Fibroblast of lung (primary cell): Measurements from ENCODE around the gene VIPR2. TPM values are rescaled to one million over a fixed set of nuclear protein-coding genes. Genes with fewer than 3 reads are reported as not detected.

Source experiments
- DNase-seq, 2 donors: peaks; one replicate each; pipeline versions ENCODE4 v3.0.0 to v3.0.0-alpha.2; 2010; ENCODE audit warnings: low read depth in 2 of 2
- H2AFZ ChIP-seq: 2 replicates; pipeline ENCODE4 v1.5.1; 2012; ENCODE audit warnings: low read length, control low read depth, inconsistent platforms
- H3K27ac ChIP-seq: 2 replicates; pipeline ENCODE4 v1.5.1; 2011; ENCODE audit warnings: low read length, control low read depth; ENCODE audit not compliant: insufficient read depth
- H3K27me3 ChIP-seq: 2 replicates; pipeline ENCODE4 v1.5.1; 2011; ENCODE audit warnings: mild to moderate bottlenecking, low read length; ENCODE audit not compliant: control insufficient read depth, insufficient read depth
- H3K36me3 ChIP-seq: 2 replicates; pipeline ENCODE4 v1.5.1; 2011; ENCODE audit warnings: low read length; ENCODE audit not compliant: control insufficient read depth, insufficient read depth
- H3K4me1 ChIP-seq: 2 replicates; pipeline ENCODE4 v1.5.1; 2011; ENCODE audit warnings: low read length; ENCODE audit not compliant: control insufficient read depth, insufficient read depth; ENCODE audit errors: extremely low read depth
- H3K4me2 ChIP-seq: 2 replicates; pipeline ENCODE4 v1.5.1; 2011; ENCODE audit warnings: low read length, control low read depth; ENCODE audit not compliant: insufficient read depth; ENCODE audit errors: extremely low read depth
- H3K4me3 ChIP-seq, 4 experiments: fragments of 200-600 bp in 1 of 4; sonication (generic) in 1 of 4; replicated peaks in 1 of 4; 2 replicates each; pipeline ENCODE4 v1.5.1; 2011 to 2016; ENCODE audit warnings: low read length in 4 of 4, low read depth in 3 of 4, mild to moderate bottlenecking in 3 of 4, control low read depth in 2 of 4, inconsistent platforms in 1 of 4, mixed read lengths in 1 of 4; ENCODE audit not compliant: insufficient read depth in 1 of 4; ENCODE audit errors: control extremely low read depth in 1 of 4
- H3K79me2 ChIP-seq: 2 replicates; pipeline ENCODE4 v1.5.1; 2012; ENCODE audit warnings: mild to moderate bottlenecking, low read length, inconsistent platforms; ENCODE audit not compliant: control insufficient read depth, insufficient read depth
- H3K9ac ChIP-seq: 2 replicates; pipeline ENCODE4 v1.5.1; 2011; ENCODE audit warnings: mild to moderate bottlenecking, low read length, control low read depth; ENCODE audit not compliant: insufficient read depth
- H3K9me3 ChIP-seq: 2 replicates; pipeline ENCODE4 v1.5.1; 2012; ENCODE audit warnings: low read depth, low read length; ENCODE audit not compliant: control insufficient read depth, insufficient read depth
- H4K20me1 ChIP-seq: 2 replicates; pipeline ENCODE4 v1.5.1; 2011; ENCODE audit warnings: low read length; ENCODE audit not compliant: control insufficient read depth, insufficient read depth; ENCODE audit errors: extremely low read depth
- EZH2 ChIP-seq: IDR thresholded peaks from 2 replicates; pipeline ENCODE4 v1.5.1; 2012; ENCODE audit warnings: low read length, control low read depth, mild to moderate bottlenecking; ENCODE audit errors: missing control alignments
- polyA plus RNA-seq, 2 donors: library from polyadenylated mRNA; depleted of rRNA in 1 of 2; stranded (reverse) in 1 of 2; unstranded in 1 of 2; fragments of >200 nt; gene quantifications; 2 replicates each; pipeline ENCODE4 v1.2.1, GENCODE V29; 2011 to 2012; ENCODE audit warnings: missing spikeins in 1 of 2
- total RNA-seq: library from RNA; depleted of rRNA; stranded (reverse); fragments of >200 nt; gene quantifications from 2 replicates; pipeline ENCODE4 v1.2.1, GENCODE V29; 2014
- TF ChIP-seq, protein P1 (sequence below), 2 donors: IDR thresholded peaks in 1 of 2; conservative IDR thresholded peaks in 1 of 2; 1 replicate in 1 of 2; 2 replicates in 1 of 2; pipeline ENCODE4 v1.5.1; 2011 to 2012; ENCODE audit warnings: low read length in 2 of 2, control low read depth in 1 of 2, inconsistent platforms in 1 of 2, low read depth in 1 of 2, mild to moderate bottlenecking in 1 of 2

Gene VIPR2
- total and polyA plus RNA-seq, 2 donors (not counting 1 experiment from before 2014, with no cell fraction given) = not detected

DNA sequence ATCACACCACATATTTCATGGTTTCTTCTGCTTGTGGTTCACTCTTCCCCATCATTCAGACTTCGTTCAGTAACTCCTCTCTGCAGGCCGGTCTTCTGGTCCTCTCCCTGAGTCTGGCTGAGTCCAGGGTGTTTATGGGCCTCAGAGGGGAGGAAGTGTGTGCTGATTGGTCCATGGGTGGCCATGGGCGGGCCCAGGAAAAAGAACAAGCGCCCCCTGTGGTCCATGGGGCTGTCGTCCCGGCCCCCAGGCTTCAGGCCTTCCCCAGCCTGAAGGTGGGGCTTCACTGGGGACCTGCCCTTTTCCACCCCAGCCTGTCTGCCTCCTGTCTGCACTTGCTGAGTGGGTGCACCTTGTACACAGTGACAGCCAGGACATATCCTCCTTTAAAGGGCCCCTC lies 123.7 kb downstream of the VIPR2 start:
- no peaks in the 10 kb centered on the region for H3K36me3 ChIP-seq
- no peaks in the 10 kb centered on the region for H3K4me1 ChIP-seq
- no peak overlapping the region for H3K4me2 ChIP-seq
- H2AFZ ChIP-seq = no peak overlapping the region
- H3K27me3 ChIP-seq = no peaks in the 10 kb centered on the region
- H3K27ac ChIP-seq = no peak overlapping the region
- H3K9me3 ChIP-seq = no peaks in the 10 kb centered on the region
- no peak for DNase-seq
- no peaks in the 10 kb centered on the region for H3K79me2 ChIP-seq
- H4K20me1 ChIP-seq = no peaks in the 10 kb centered on the region
- H3K4me3 ChIP-seq = no peak overlapping the region
- no peak overlapping the region for H3K9ac ChIP-seq
- TF ChIP-seq, protein P1, sequence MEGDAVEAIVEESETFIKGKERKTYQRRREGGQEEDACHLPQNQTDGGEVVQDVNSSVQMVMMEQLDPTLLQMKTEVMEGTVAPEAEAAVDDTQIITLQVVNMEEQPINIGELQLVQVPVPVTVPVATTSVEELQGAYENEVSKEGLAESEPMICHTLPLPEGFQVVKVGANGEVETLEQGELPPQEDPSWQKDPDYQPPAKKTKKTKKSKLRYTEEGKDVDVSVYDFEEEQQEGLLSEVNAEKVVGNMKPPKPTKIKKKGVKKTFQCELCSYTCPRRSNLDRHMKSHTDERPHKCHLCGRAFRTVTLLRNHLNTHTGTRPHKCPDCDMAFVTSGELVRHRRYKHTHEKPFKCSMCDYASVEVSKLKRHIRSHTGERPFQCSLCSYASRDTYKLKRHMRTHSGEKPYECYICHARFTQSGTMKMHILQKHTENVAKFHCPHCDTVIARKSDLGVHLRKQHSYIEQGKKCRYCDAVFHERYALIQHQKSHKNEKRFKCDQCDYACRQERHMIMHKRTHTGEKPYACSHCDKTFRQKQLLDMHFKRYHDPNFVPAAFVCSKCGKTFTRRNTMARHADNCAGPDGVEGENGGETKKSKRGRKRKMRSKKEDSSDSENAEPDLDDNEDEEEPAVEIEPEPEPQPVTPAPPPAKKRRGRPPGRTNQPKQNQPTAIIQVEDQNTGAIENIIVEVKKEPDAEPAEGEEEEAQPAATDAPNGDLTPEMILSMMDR (conservative IDR thresholded peaks at IDR 0.05 in 1 of 2, IDR thresholded peaks at IDR 0.05 in 1 of 2; ENCODE audit: low read depth in 1 of 2, low read length in 2 of 2) = no peak
- TF ChIP-seq EZH2 = no peak

DNA sequence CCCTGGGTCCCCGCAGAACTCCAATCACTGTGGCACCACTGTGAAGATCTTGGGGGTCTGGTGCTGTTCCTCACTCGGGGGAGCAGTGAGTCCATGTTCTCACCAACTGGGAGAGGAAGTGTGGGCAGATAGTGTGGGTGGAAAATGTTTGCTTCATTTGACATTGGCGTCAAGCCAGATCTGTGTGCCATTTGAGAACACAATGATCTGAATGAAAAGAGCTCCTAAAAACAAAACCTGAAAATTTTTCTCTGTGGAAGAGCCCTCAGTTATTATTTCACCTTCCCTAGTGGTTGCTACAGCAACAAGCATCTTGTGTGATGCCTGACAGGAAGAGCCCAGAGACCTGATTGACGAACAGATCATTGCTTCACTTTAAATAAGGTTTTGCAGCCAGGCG lies 125.6 kb downstream of the VIPR2 start:
- Histone ChIP-seq H3K4me1 (no peaks in the 10 kb centered on the region), H3K27ac (no peak overlapping the region), H3K79me2 (no peaks in the 10 kb centered on the region), H2AFZ (no peak overlapping the region), H3K36me3 (no peaks in the 10 kb centered on the region), H3K27me3 (no peaks in the 10 kb centered on the region), H3K9me3 (no peaks in the 10 kb centered on the region), H4K20me1 (no peaks in the 10 kb centered on the region), H3K4me3 (no peak overlapping the region), H3K9ac (no peak overlapping the region), H3K4me2 (no peak overlapping the region)
- no peak for DNase-seq
- no peak for TF ChIP-seq EZH2
- TF ChIP-seq, protein P1 (conservative IDR thresholded peaks at IDR 0.05 in 1 of 2, IDR thresholded peaks at IDR 0.05 in 1 of 2; ENCODE audit: low read depth in 1 of 2, low read length in 2 of 2) = no peak

DNA sequence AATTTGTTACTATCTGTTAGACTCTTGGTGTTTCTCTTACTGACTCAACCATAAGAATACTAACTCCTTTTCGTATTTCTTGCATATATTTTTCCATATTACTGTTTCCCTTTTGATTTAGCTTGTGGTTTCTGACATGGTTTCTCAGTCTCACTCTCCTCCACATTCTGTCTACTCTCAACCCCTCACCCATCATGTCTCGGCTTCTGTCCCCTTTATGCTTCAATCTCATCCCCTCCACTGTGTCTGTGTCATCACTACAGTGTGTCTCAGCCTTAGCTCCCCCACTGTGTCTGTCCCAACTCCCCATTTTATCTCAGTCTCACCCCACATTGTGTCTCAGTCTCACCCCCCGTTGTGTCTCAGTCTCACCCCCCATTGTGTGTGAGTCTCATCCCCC lies 126.9 kb downstream of the VIPR2 start:
- no peak overlapping the region for H3K4me3 ChIP-seq
- H4K20me1 ChIP-seq = no peaks in the 10 kb centered on the region
- H3K27me3 ChIP-seq = no peaks in the 10 kb centered on the region
- H2AFZ ChIP-seq = no peak overlapping the region
- H3K4me2 ChIP-seq = no peak overlapping the region
- TF ChIP-seq EZH2 = no peak
- TF ChIP-seq, protein P1 (conservative IDR thresholded peaks at IDR 0.05 in 1 of 2, IDR thresholded peaks at IDR 0.05 in 1 of 2; ENCODE audit: low read depth in 1 of 2, low read length in 2 of 2) = no peak
- no peak overlapping the region for H3K27ac ChIP-seq
- H3K4me1 ChIP-seq = no peaks in the 10 kb centered on the region
- H3K9ac ChIP-seq = no peak overlapping the region
- H3K79me2 ChIP-seq = no peaks in the 10 kb centered on the region
- no peak for DNase-seq
- H3K36me3 ChIP-seq = no peaks in the 10 kb centered on the region
- H3K9me3 ChIP-seq = no peaks in the 10 kb centered on the region
